Type B pancreatic cell (in vitro differentiated cells): ENCODE data around the gene ITGB2. TPM values are rescaled to one million over a fixed set of nuclear protein-coding genes. Genes with fewer than 3 reads are reported as not detected.

Experiments
- DNase-seq: peaks from one replicate; pipeline ENCODE4 v3.0.0; 2021; ENCODE audit warnings: mixed read lengths; ENCODE audit not compliant: unreplicated experiment; ENCODE audit errors: extremely low spot score
- H3K27ac Mint-ChIP-seq: 2 replicates; pipeline ENCODE4 v1.8.0; 2021; ENCODE audit warnings: mild to moderate bottlenecking, mixed read lengths
- H3K27me3 Mint-ChIP-seq: 2 replicates; pipeline ENCODE4 v1.8.0; 2021; ENCODE audit warnings: mixed read lengths
- H3K36me3 Mint-ChIP-seq: 2 replicates; pipeline ENCODE4 v1.8.0; 2021; ENCODE audit warnings: mixed read lengths
- H3K4me1 Mint-ChIP-seq: one replicate; pipeline ENCODE4 v1.8.0; 2021; ENCODE audit warnings: mixed read lengths; ENCODE audit not compliant: unreplicated experiment
- H3K4me3 Mint-ChIP-seq: 2 replicates; pipeline ENCODE4 v1.8.0; 2021; ENCODE audit warnings: mild to moderate bottlenecking, mixed read lengths
- H3K9me3 Mint-ChIP-seq: 2 replicates; pipeline ENCODE4 v1.8.0; 2021; ENCODE audit warnings: mixed read lengths
- CTCF ChIP-seq: fragments of 200-600 bp; sonication (generic); conservative IDR thresholded peaks from 2 replicates; pipeline ENCODE4 v1.5.0; 2021; ENCODE audit warnings: antibody characterized with exemption, mild to moderate bottlenecking
- total RNA-seq: library from RNA; stranded (reverse); gene quantifications from 2 replicates; pipeline ENCODE4 v1.2.1, GENCODE V29; 2021; ENCODE audit warnings: low replicate concordance

ITGB2 gene
- total RNA-seq, 1 donor from 2014 or later: 0.80 TPM

GRCh38 chr21:44966135-44967081 is 45.7 kb upstream of the ITGB2 start:
- H3K27ac Mint-ChIP-seq: no peak overlapping the region

GRCh38 chr21:44965251-44966022 is 44.7 kb upstream of the ITGB2 start:
- no peaks in the 10 kb centered on the region for H3K9me3 Mint-ChIP-seq
- H3K4me3 Mint-ChIP-seq: no peak overlapping the region
- peaks cover 24% of the 10 kb centered on the region for H3K4me1 Mint-ChIP-seq
- H3K36me3 Mint-ChIP-seq: peaks cover 37% of the 10 kb centered on the region
- TF ChIP-seq CTCF: no peak
- no peak for DNase-seq
- no peak overlapping the region for H3K27ac Mint-ChIP-seq
- H3K27me3 Mint-ChIP-seq: no peaks in the 10 kb centered on the region

More at GRCh38 chr21:44966135-44967081, 45.7 kb upstream of the ITGB2 start:
- TF ChIP-seq CTCF: no peak
- Mint-ChIP-seq H3K4me1 (peaks cover 24% of the 10 kb centered on the region), H3K9me3 (no peaks in the 10 kb centered on the region), H3K4me3 (no peak overlapping the region), H3K27me3 (no peaks in the 10 kb centered on the region), H3K36me3 (peaks cover 37% of the 10 kb centered on the region)
- DNase-seq: no peak

GRCh38 chr21:44964381-44964780 is 43.7 kb upstream of the ITGB2 start:
- peaks cover 16% of the 10 kb centered on the region for H3K4me1 Mint-ChIP-seq
- H3K27me3 Mint-ChIP-seq: no peaks in the 10 kb centered on the region
- H3K9me3 Mint-ChIP-seq: no peaks in the 10 kb centered on the region
- peaks cover 30% of the 10 kb centered on the region for H3K36me3 Mint-ChIP-seq
- H3K27ac Mint-ChIP-seq: no peak overlapping the region
- no peak for TF ChIP-seq CTCF
- no peak overlapping the region for H3K4me3 Mint-ChIP-seq
- no peak for DNase-seq

- Mint-ChIP-seq H3K27ac (peak overlapping the region; percentile 23), H3K4me1 (peaks cover 18% of the 10 kb centered on the region), H3K4me3 (no peak overlapping the region), H3K27me3 (no peaks in the 10 kb centered on the region), H3K36me3 (peaks cover 29% of the 10 kb centered on the region), H3K9me3 (no peaks in the 10 kb centered on the region)
- DNase-seq: no peak
- no peak for TF ChIP-seq CTCF
Observed at GRCh38 chr21:44962403-44962966, 41.8 kb upstream of the ITGB2 start.

- peaks cover 33% of the 10 kb centered on the region for H3K36me3 Mint-ChIP-seq
Observed at GRCh38 chr21:44960141-44961092, 39.7 kb upstream of the ITGB2 start.

More at GRCh38 chr21:44960141-44961092, 39.7 kb upstream of the ITGB2 start:
- Mint-ChIP-seq H3K27ac (no peak overlapping the region), H3K4me1 (peaks cover 22% of the 10 kb centered on the region), H3K9me3 (no peaks in the 10 kb centered on the region), H3K4me3 (no peak overlapping the region), H3K27me3 (no peaks in the 10 kb centered on the region)
- DNase-seq: no peak
- no peak for TF ChIP-seq CTCF
